GM10266 (cell line): ENCODE data around the gene SLC17A7.

Experiments used
- DNase-seq: peaks from one replicate; pipeline ENCODE4 v3.0.0; 2012; ENCODE audit errors: extremely low spot score
- CTCF ChIP-seq: IDR thresholded peaks from 2 replicates; pipeline ENCODE4 v1.5.1; 2012; ENCODE audit warnings: mild to moderate bottlenecking, low read depth; ENCODE audit not compliant: control insufficient read depth, insufficient read depth; ENCODE audit errors: missing control alignments

SLC17A7 gene

DNA sequence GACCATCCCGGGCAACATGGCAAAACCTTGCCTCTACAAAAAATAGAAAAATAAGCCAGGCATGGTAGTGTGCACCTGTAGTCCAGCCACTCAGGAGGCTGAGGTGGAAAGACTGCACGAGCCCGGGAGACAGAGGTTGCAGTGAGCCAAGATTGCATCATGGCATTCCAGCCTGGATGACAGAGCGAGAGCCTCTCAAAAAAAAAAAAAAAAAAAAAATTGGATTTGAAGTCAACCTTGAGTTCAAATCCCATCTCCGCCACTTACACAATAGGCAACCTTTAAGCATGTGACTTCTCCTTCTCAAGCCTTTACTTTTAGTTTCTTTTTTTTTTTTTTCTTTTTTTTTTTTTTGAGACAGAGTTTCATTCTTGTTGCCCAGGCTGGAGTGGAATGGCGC is 41.3 kb downstream of the SLC17A7 start:
- TF ChIP-seq CTCF = no peak

DNA sequence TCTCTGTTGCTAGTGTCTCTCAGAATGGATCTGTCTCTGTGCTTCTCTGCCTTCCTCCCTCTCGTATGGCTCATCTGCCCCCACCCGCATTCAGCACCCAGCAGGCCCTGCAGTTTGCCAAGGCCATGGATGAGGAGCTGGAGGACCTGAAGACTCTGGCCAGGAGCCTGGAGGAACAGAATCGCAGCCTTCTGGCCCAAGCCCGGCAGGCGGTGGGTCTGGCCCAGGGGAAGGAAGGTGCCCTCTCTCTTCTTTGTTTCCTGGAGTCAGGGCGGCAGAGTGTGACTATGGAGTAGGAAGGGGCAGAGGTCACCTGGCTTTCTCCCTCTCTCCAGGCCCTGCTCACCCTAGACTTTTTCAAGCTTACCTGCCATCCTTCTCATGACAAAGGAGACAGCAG is 42.4 kb downstream of the SLC17A7 start:
- TF ChIP-seq CTCF = no peak
- no peak for DNase-seq

More for the DNA sequence above, 41.3 kb downstream of the SLC17A7 start:
- no peak for DNase-seq

- DNase-seq = no peak
- no peak for TF ChIP-seq CTCF
These were observed 43.2 kb downstream of the SLC17A7 start for GRCh38 chr19:49398001-49398615.

GRCh38 chr19:49396738-49397505 is 44.4 kb downstream of the SLC17A7 start:
- TF ChIP-seq CTCF = no peak
- DNase-seq = no peak

GRCh38 chr19:49395581-49396407 is 45.5 kb downstream of the SLC17A7 start:
- DNase-seq = no peak
- TF ChIP-seq CTCF = no peak

- no peak for DNase-seq
- TF ChIP-seq CTCF = no peak
These were observed 47.4 kb downstream of the SLC17A7 start for GRCh38 chr19:49393881-49394280.
